ENCODE data around the gene WNT10A.

WNT10A gene

DNA sequence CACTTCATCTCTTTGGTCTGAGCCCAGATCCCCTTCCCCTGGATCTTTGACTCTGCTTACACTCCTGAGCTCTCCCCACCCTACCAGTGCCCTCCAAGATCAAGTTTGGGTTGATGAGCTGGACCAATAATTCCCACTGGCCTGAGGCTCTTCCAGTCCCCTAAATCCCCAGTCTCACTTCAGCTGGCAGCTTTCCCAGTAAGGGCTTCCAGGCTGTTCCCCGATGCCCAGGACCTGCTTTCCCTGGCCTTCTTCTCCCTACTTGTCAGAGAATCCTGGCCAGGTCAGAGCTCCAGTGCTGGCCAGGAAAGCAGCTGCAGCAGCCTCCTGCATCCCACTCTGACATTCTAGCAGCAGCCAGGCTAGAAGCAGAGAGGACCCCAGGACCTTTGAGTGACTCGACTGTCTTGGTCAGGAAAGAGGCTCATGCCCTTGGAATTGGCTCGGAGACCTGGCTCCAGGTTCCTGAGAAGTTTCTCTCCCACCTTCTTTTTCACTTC lies 17.6 kb upstream of the WNT10A start:
- CTCF ChIA-PET = interaction anchor here (1.0 to 7.6 kb wide), 3 partner anchors 11 to 35 kb away, joined by 3 to 68 read pairs (median 22); no protein-coding TSS in a partner anchor
- POLR2A ChIA-PET = no interaction called here
- TF ChIP-seq, protein P1, sequence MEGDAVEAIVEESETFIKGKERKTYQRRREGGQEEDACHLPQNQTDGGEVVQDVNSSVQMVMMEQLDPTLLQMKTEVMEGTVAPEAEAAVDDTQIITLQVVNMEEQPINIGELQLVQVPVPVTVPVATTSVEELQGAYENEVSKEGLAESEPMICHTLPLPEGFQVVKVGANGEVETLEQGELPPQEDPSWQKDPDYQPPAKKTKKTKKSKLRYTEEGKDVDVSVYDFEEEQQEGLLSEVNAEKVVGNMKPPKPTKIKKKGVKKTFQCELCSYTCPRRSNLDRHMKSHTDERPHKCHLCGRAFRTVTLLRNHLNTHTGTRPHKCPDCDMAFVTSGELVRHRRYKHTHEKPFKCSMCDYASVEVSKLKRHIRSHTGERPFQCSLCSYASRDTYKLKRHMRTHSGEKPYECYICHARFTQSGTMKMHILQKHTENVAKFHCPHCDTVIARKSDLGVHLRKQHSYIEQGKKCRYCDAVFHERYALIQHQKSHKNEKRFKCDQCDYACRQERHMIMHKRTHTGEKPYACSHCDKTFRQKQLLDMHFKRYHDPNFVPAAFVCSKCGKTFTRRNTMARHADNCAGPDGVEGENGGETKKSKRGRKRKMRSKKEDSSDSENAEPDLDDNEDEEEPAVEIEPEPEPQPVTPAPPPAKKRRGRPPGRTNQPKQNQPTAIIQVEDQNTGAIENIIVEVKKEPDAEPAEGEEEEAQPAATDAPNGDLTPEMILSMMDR (IDR thresholded peaks at IDR 0.05; ENCODE audit: insufficient read depth, low read length, missing control alignments) = no peak
- no peak overlapping the region for H3K4me3 ChIP-seq (ENCODE audit: low read depth, low read length)
- DNase-seq (ENCODE audit: low read depth, low spot score) = no peak

DNA sequence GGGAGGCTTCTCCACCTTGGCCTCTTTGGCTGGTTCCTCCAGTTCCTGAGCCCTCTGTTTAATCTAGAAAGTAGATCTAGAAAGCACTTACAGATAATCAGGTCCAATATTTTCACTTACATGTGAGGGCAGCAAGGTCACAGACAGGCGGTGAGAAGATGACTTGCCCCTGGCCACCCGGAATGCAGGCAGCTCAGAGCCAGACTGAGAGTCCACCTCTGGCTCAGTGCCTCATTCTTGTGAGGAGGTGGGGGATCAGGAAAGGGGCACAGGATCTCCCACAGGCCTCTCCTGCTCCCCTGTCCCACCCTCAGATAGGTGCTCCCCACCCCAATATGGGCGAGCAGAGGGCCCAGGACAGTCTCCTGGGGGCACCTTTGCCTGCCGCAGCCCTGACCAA lies 15.3 kb upstream of the WNT10A start:
- TF ChIP-seq, protein P1 (IDR thresholded peaks at IDR 0.05; ENCODE audit: insufficient read depth, low read length, missing control alignments) = no peak
- POLR2A ChIA-PET = no interaction called here
- CTCF ChIA-PET = interaction anchor here (1.0 to 7.6 kb wide), 3 partner anchors 10 to 18 kb away, joined by 3 to 68 read pairs (median 3); no protein-coding TSS in a partner anchor
- no peak for DNase-seq (ENCODE audit: low read depth, low spot score)
- no peak overlapping the region for H3K4me3 ChIP-seq (ENCODE audit: low read depth, low read length)

DNA sequence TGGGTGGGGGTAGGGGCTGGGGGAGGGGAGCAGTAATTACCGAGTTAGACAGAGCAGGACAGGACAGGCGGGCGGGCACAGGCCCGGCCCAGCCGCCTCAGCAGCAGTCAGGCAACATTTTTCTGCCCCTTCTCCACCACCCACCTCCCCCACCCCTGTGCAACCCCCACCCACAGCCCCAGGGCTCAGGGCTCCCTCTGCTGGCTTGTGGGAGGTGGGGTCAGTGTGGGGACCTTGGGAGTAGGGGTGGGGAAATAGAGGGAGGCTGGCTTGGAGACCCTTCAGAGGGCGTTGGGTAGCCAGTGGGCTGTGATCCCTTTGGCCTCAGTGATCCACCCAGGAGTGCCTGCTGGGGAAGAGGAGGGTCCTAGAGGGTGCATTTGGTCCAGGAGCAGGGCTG lies 14.7 kb upstream of the WNT10A start:
- TF ChIP-seq, protein P1 (IDR thresholded peaks at IDR 0.05; ENCODE audit: insufficient read depth, low read length, missing control alignments) = no peak
- ChIA-PET POLR2A (no interaction called here), CTCF (interaction anchor here (1.3 to 7.6 kb wide), 2 partner anchors 10 to 18 kb away, joined by 3 to 68 read pairs; no protein-coding TSS in a partner anchor)

DNA sequence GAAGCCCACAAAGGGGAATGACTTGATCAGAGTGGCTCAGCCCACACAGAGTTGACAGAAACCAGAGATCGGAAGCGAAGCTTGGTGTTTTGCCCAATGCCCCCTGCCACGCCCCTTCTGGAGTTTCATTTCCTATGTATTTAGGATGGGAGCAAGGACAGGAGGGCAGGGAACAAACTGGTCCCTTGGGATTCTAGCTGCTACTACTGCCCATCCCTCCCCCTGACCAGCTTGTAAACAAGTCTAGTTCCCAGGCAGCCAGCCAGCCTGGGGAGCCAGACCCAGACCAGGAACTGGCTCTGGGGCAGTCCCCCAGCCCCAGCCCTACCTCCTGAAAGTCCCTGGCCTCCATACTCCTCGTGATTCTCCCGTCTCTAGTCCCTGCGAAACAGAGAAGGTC lies 12.8 kb upstream of the WNT10A start:
- no peak overlapping the region for H3K4me3 ChIP-seq (ENCODE audit: low read depth, low read length)
- ChIA-PET CTCF (interaction anchor here (1.3 to 1.6 kb wide), 2 partner anchors 9 to 20 kb away, joined by 4 to 13 read pairs; no protein-coding TSS in a partner anchor), POLR2A (no interaction called here)
- no peak for DNase-seq (ENCODE audit: low read depth, low spot score)
- TF ChIP-seq, protein P1 (IDR thresholded peaks at IDR 0.05; ENCODE audit: insufficient read depth, low read length, missing control alignments) = no peak

More for the DNA sequence above, 14.7 kb upstream of the WNT10A start:
- DNase-seq (ENCODE audit: low read depth, low spot score) = no peak
- H3K4me3 ChIP-seq (ENCODE audit: low read depth, low read length) = no peak overlapping the region

DNA sequence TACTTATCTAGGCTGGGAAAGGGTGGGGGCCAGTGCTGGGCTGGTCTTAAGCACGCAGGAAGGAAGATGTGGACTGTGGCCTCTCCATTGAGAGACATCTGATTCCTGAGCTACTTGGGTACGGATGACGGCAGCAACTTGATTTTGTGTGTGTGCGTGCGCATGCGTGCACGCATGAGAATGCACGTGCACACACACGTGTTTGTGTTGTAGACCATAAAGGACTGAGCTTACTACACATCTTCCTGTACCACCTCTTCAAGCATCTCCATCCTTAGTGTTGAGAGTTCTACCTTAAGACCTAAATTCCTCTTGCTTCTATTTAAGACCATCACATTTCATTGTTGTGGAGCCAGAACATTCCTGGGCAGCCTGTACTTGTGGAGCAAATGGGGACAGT lies 11.6 kb upstream of the WNT10A start:
- no peak for DNase-seq (ENCODE audit: low read depth, low spot score)
- H3K4me3 ChIP-seq (ENCODE audit: low read depth, low read length) = no peak overlapping the region
- POLR2A ChIA-PET = no interaction called here
- TF ChIP-seq, protein P1 (IDR thresholded peaks at IDR 0.05; ENCODE audit: insufficient read depth, low read length, missing control alignments) = no peak
- CTCF ChIA-PET = interaction anchor here (1.0 to 2.0 kb wide), 7 partner anchors 12 to 111 kb away, joined by 3 to 7 read pairs (median 4); partner anchors contain the start of gene WNT10A

DNA sequence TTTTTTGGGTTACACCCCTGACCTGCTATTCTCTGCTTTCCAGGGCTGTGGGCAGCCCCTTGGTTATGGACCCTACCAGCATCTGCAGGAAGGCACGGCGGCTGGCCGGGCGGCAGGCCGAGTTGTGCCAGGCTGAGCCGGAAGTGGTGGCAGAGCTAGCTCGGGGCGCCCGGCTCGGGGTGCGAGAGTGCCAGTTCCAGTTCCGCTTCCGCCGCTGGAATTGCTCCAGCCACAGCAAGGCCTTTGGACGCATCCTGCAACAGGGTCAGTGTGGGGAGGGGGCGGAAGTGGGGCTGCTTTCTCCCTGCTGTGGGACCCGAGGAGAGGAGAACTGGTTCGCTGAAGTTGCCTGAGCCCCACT lies 9.7 kb upstream of the WNT10A start:
- CTCF ChIA-PET = interaction anchor here (1.5 kb wide), 1 partner anchor 8 kb away, joined by 9 read pairs; no protein-coding TSS in a partner anchor
- H3K4me3 ChIP-seq (ENCODE audit: low read depth, low read length) = no peak overlapping the region
- TF ChIP-seq, protein P1 (IDR thresholded peaks at IDR 0.05; ENCODE audit: insufficient read depth, low read length, missing control alignments) = no peak
- DNase-seq (ENCODE audit: low read depth, low spot score) = no peak
- POLR2A ChIA-PET = interaction anchor here (0.7 kb wide), 1 partner anchor 28 kb away, joined by 3 read pairs; no protein-coding TSS in a partner anchor

All from AG04449 (cell line).